Measurements from ENCODE around the gene HYAL4.
"Not testable (repeated sequence)": the region's sequence is repeated elsewhere in the genome, so short reads cannot be mapped to it uniquely, and the experiment has no call there.

The HYAL4 gene

DNA sequence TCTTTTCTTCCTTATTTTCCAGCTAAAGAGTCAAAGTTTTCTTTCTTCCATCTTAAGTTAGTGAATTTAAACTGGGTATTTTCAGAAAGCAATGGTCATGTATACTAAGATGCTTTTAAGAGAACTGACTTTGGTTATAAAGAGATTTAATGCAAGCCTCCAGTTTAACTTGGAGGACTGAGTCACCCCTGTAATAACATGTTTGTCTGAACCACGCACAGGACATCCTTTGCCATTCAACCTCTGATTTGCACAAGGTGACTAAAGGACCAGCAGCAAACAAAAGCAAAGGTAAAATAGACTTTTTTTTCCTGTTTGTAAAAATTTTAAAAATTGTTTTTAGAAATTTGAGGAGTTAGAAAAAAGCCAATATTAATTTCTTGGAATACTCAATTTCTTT, 2.9 kb downstream of the HYAL4 start:
- no peak for DNase-seq

DNA sequence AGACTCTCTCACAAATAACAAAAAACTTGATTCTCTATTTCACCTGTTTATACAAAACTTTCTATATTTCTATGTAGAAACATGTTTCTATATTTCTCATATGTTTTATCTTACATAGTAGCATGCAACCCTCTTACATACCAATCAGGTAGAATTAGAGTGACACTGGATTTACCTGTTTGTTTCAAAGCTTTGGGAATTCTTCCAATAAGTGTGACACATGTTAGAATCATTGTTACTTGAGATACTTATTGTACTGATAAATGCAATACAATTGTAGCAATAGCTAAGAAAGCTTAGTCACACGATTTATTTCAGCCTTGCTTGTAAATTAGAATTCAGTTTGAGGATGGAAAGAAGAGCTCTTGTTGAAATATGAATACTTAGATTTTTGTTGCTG, 4.9 kb downstream of the HYAL4 start:
- DNase-seq: no peak

DNA sequence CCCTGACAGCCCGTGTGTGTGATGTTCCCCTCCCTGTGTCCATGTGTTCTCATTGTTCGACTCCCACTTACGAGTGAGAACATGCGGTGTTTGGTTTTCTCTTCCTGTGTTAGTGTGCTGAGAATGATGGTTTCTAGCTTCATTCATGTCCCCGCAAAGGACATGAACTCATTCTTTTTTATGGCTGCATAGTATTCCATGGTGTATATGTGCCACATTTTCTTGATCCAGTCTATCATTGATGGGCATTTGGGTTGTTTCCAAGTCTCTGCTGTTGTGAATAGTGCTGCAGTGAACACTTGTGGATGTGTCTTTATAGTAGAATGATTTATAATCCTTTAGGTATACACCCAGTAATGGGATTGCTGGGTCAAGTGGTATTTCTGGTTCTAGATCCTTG, 6.4 kb downstream of the HYAL4 start:
- DNase-seq: not testable (repeated sequence)

DNA sequence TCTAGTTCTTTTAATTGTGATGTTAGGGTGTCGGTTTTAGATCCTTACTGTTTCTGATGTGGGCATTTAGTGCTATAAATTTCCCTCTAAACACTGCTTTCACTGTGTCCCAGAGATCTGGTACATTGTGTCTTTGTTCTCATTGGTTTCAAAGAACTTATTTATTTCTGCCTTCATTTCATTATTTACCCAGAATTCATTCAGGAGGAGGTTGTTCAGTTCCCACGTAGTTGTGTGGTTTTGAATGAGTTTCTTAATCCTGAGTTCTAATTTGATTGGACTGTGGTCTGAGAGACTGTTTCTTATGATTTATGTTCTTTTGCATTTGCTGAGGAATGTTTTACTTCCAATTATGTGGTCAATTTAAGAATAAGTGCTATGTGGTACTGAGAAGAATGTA, 9.3 kb downstream of the HYAL4 start:
- not testable (repeated sequence) for DNase-seq

DNA sequence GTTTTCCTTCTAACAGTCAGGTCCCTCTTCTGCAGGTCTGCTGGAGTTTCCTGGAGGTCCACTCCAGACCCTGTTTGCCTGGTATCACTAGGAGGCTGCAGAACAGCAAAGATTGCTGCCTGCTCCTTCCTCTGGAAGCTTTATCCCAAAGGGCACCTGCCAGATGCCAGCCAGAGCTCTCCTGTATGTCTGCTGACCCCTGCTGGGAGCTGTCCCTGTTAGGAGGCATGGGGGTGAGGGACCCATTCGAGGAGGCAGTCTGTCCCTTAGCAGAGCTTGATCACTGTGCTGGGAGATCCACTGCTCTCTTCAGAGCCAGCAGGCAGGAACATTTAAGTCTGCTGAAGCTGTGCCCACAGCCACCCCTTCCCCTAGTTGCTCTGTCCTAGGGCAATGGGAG, 11.5 kb downstream of the HYAL4 start:
- not testable (repeated sequence) for DNase-seq

DNA sequence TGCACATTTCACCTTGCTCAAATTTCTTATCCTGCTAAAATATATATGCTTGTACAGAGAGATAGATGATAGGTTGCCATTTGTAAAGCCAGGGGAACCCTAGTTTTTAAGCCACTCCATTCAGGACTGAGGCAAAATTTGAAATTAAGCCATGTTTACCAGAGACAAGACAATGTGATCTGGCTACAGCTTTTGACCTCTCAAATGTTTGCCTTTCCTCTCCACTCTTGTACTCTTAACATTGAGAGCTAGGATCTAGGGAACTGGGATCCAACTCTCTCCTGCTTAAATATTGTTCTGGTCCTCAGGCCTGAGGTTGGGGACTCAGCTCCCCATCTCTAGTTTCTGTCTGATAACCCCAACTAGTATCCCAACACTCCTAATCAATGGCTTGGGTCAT, 15.9 kb downstream of the HYAL4 start:
- DNase-seq: no peak

DNA sequence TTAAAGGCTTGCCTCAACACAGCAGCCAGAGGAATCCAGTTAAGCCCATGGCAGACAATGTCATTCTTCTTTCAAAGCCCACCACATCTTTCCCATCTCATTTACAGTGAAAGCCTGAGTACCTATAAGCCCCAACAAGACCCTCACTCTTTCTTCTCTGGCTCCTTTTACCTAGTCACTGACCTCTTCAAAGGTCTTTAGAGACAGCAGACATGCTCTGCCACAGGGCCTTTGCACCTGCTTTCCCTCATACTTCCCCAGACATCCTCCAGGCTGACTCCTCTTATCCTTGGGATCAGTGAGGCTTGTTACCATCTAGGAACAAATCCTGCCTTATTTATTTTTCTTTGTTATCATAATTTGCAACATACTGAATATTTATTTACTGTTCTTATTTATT, 17.8 kb downstream of the HYAL4 start:
- DNase-seq: no peak

DNA sequence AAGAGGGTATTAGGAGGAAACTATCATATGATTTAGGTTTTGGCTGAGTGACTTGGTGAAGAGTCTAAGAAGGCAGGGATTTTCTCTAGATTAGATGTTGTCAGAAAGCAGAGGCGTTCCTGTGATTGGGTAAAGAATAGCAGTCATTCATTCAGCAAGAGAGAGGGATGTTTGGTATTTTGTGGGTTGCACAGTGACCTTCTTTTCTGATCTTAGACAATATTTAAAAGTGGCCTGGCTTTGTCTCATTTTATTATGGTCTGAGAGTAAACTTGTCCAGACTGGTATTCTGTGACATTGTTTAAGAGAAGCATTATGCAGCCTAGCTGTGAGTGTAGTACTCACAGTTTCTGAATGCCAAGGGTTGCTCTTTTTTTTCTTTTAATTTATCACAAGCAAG, 18.5 kb downstream of the HYAL4 start:
- no peak for DNase-seq

DNA sequence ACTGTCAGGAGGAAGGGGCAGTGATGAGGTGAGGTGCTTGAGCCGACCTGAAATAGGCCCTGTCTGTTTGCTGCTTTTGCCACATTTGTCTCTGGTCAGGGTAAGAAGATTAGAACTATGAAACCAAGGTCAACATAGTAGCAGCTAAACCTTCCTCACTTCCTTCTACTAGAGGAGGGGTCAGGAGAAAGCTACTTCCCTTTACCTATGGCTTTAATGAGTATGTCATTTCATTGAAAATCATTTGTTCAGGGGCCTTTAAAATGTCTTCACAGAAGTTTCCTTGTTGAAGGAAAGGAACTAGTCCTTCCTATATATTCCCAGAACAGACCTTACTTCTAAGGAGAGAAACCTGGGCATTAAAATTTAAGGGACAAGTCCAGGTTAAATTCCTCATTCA, 19.0 kb downstream of the HYAL4 start:
- DNase-seq: no peak

DNA sequence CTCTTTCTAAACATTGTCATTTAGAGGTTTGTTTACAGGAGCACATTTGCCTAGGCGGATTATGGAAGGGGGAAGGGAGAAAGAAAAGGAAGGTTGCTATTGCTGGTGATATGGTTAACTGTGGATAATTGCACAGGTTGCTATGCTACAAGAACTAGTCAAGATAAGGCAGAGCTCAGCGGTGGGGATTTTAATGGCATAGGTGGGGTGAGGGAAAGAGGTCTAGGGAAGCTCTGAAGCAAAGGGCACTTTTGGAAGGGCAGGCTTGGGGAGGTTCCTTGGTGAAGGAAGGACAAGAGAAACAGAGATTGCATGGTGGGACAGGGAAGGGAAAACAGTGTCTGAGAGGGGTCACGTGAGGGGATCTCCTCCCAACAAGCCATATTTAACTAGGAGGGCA, 19.5 kb downstream of the HYAL4 start:
- no peak for DNase-seq

DNA sequence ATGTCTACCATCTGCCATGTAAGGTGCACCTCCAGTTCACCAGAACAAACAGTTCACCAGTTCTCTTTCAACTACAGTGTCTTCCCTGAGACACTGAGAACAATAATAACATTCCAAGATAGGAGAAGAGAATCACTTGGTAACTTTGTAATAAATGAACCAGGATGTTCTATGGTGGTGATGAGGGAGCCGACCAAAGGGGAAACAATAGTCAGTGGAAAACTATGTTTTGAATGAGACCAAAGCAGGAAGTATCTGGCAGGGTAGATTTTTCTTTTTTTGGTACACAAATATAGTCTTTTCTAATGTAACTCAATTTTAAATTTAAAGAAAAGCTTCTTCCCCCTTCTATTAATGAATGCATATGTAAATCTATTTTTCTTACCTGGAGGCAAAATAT, 20.0 kb downstream of the HYAL4 start:
- DNase-seq: no peak

DNA sequence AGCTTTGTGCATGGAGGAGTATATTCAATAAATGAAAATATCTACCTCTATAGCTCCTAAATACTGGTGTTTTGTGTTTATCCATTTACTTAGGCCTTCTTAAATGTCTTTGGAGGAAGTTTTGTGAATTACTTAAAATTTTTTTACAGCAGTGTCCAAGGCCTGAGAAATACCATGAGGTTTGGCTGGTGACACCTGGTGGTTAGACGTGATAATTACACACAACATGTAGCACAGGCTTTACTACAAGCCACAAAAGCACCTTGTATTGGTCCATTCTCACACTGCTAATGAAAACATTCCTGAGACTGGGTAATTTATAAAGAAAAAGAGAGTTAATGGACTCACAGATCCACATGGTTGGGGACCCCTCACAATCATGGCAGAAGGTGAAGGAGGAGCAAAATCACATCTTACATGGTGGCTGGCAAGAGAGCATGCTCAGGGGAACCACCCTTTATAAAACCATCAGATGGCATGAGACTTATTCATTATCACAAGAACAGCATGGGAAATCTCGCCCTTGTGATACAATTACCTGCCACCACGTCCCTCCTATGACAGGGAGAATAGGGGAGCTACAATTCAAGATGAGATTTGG, 20.6 kb downstream of the HYAL4 start:
- DNase-seq: peak; percentile 27 to 61

DNA sequence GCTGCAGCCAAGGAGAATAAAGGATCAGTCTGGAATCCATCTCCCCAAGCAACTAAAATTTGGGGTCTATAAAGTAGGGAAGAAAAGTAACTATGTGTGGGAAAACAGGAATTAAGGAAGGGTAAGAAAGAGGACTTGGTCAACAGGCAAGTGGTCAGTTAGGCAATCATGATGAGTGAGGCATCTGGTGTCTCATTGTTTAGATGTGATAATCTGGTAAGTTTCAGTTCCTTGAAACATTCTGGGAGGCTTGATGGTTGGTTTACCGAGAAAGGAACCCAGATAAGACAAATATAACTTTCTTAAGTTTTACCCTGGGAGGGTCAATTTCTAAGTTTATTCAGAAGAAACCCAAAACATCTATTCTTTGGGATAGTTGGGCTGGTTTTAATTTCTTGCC, 22.3 kb downstream of the HYAL4 start:
- no peak for DNase-seq

DNA sequence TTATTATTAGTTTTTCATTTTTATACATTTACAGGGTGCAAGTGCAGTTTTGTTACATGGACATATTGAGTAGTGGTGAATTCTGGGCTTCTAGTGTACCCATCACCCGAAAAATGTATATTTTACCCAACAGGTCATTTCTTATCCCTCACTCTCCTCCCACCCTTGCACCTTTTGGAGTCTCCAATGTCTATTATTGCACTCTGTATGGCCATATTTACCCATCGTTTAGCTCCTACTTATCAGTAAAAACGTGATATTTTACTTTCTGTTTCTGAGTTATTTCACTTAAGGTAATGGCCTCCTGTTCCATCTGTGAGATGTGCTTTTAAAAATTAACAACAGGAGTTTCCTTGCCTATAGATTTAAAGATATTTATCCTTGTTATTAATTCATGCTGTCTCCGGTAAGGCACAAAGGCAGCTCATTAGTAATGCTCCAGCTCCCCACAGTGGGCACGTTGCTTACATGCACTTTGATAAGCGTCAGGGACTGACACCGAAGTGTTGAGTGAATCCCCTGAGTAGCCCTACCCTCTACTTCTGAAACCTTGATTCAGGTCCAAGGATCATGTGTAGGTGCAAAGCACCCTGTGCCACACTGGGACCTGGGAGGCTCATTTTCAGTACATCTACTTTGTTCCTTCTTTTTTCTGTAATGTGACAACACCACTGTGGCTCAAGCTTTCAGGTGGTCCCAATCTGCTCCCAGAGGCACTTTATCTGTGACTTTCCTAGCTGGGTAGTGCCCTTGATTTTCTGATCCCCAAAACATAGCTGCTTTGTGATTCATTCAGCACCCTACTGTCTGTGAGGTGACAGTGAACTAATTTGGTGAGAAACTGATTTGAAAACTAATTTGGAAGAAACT, 27.3 kb downstream of the HYAL4 start:
- DNase-seq: peak; percentile 44 to 74

DNA sequence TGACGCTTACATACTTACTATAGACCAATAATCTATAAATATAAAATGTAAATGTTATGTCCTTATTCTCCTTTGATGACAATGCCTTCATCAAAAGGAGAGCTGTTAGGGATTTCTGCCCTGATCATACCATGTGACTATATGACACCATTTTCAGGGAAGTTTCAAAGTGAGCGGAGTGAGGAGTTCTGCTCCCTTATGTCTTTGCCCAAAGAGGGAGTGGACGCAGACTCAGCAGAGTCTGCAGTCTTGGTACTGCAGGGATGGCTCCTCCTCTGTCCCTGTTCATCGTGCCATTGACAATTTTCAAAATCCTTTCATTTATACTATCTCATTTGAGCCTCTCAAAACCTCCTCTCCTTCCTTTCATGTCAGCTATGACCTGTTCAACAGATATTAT, 27.9 kb downstream of the HYAL4 start:
- no peak for DNase-seq

DNA sequence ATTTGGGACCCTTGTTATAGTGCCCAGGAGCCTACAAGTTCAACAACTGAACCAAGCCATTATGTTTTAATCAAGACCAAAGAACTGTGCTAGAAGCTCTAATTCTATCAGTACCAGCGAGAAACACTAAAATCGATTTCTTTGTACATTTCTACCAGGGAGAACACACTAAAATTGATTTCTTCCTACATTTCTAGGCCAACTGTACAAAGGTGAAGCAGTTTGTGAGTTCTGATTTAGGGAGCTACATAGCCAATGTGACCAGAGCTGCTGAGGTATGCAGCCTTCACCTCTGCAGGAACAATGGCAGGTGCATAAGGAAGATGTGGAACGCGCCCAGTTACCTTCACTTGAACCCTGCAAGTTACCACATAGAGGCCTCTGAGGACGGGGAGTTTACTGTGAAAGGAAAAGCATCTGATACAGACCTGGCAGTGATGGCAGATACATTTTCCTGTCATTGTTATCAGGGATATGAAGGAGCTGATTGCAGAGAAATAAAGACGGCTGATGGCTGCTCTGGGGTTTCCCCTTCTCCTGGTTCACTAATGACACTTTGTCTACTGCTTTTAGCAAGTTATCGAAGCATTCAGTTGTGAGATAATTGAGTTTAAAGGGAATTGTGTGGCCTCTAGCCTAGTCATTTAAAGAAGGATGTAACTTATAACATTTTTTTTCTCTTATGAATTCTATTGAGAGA, 31.7 kb downstream of the HYAL4 start:
- DNase-seq: no peak

DNA sequence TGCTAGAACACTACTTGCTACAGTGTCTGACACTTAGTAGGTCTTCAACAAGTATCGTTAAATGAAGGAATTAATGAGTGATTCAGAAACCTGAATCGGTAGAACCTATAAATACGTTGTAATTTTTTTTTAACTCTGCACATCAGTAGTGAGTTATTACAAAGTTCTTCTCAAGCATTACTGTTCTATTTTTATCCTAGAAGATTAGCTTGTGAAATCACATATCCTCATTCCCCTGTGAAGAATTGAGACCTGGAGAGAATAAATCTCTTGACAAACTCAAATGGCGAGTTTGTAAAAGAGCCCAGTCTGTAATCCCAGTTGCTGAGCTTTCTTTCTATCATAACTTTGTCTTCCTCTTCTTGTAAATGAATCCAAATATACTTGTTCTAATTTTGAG, 34.7 kb downstream of the HYAL4 start:
- DNase-seq: no peak

DNA sequence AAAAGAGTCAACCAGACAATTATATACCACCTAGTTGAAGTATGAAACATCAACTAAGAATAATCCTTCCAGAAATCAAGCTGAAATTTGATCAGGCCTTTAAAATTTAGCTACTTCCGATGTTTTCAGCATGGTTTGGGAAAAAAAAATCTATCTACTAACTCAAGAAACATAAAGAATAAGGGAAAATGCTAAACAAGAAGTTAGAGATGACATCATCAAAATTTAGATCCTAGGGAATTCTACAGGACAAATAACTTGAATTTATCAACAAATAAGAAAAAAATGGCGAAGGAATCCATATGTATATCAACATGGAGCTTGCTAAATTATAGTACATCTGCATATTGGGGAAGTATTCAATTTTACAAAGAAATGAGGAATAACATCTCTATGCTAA, 36.3 kb downstream of the HYAL4 start:
- DNase-seq: no peak

DNA sequence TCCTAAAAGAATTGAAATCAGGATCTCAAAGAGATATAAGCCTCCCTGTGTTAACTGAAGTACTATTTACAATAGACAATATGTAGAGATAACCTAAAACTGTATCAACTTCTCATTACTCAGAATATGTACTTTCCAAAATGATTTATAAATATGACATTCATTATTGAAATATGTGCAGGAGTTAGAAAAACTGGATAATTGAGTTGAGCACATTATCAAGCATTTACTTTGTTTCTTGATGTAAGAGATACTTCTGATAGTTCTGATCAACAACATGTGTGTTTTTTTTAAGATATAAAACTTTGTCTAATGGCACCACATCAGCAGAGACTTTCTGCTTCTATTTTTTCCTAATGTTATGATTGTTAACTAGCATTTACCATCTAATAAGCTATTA, 38.2 kb downstream of the HYAL4 start:
- DNase-seq: no peak

DNA sequence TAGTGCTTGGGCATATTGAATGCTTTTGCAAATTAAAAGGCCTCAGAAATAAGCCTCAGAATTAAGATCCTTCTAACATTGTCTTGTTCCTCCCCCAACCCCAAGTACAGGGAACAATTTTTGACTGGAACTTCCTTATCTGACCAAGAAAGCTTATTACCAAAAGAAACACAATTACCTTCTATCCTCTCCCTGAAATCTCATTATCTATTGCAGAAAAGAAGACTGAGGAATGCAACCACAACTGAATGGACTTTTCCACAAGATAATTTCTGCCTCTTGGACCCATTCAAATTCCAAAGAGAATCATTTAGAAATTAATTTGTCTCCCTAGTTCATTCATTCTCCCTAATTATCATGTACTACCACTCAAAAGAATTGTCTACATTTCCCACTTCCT, 43.2 kb downstream of the HYAL4 start:
- no peak for DNase-seq

DNA sequence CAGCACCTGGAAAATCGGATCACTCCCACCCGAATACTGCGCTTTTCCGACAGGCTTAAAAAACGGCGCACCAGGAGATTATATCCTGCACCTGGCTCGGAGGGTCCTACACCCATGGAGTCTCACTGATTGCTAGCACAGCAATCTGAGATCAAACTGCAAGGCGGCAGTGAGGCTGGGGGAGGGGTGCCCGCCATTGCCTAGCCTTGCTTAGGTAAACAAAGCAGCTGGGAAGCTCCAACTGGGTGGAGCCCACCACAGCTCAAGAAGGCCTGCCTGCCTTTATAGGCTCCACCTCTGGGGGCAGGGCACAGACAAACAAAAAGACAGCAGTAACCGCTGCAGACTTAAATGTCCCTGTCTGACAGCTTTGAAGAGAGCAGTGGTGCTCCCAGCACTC, 49.8 kb downstream of the HYAL4 start:
- DNase-seq: peak; percentile 4 to 14

DNA sequence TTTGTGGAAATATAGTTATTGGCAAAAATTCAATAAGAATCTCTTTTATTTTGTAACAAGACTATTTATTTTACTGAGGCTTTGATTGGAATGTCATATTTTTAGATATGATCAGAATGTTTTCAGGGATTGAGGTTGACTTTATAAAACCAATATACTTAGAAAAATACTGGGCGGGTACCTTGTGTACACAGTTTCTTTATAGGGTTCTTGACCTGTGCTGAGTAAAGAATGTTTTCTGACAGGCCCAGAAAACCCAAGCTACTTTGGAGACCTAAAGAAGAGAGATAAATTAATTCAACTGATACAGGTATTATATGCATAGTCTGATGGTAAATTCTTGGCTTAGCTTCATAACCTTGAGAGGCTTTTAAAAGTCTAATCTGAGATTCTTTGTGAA, 56.1 kb downstream of the HYAL4 start:
- no peak for DNase-seq

DNA sequence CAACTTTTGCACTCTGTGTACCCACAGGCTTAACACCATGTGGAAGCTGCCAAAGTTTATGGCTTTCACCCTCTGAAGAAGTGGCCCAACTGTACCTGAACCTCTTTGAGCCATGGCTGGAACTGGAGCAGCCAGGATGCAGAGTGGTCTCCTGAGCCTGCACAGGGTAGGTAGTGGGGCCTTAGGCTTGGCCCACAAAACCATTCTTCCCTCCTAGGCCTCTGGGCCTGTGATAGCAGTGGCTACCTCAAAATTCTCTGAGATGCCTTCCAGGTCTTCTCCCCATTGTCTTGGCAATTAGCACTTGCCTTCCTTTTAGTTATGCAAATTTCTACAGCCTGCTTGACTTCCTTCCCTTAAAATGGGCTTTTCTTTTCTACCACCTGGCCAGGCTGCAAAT, 60.7 kb downstream of the HYAL4 start:
- no peak for DNase-seq

DNA sequence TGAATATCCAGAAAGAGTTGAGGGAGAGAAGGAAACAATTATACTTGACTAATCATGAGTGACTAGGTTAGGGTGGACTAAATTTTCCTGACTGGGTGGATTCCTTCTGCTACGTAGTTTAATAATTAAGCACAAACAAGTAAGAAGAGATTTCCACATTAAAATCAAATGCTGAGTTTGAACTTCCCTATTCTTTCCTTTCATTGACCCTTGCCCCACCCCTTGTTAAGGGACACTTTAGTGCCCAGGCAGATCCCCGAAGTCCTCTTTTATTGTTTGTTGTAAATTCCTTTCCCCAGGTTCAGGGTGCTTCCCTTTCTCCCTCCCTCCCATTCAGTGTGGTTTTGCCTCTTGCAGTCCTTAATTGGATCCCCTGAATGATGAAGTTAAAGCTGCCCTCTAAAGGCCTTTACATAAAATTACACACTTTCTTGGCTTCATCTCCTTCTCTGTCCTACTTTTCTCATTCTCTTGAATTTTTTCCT, 71.3 kb downstream of the HYAL4 start:
- DNase-seq: peak; percentile 16 to 32

Data from SHP77 (cell line).